ENCODE data around the gene KCNK15. TPM values are rescaled to one million over a fixed set of nuclear protein-coding genes. Genes with fewer than 3 reads are reported as not detected.
A peak's percentile ranks its signal among the peaks of the same experiment; 100 is the strongest.

KCNK15 gene
- total RNA-seq, 1 experiment from 2014 or later, result 3.0 TPM

- intact Hi-C loops (cut with micrococcal nuclease), result no loop called here
- peak overlapping the region; percentile 92; the same call in 1 of the 2 replicates for H3K4me2 ChIP-seq (ENCODE audit: low read length)
- no TSS peak for BruUV-seq (replicated peaks)
- TF ChIP-seq EZH2 (IDR thresholded peaks at IDR 0.05; ENCODE audit: low read length, unreplicated experiment) (no peak), EZH2phosphoT487 (IDR thresholded peaks at IDR 0.05; ENCODE audit: borderline replicate concordance, low read length) (no peak), CTCF (conservative IDR thresholded peaks at IDR 0.05; ENCODE audit: low read depth, low read length) (no peak)
- ChIA-PET POLR2A (ENCODE audit: unreplicated experiment) (no interaction called here), CTCF (interaction anchor here (0.6 to 1.8 kb wide), 4 partner anchors 15 to 162 kb away, joined by 3 to 13 read pairs (median 4); partner anchors contain the start of gene PABPC1L)
- no peaks in the 10 kb centered on the region for H3K36me3 ChIP-seq (ENCODE audit: low read depth, low read length)
- no peaks in the 10 kb centered on the region for H3K79me2 ChIP-seq (ENCODE audit: low read length)
- H3K9ac ChIP-seq (ENCODE audit: low read length), result no peak overlapping the region
- H3F3A ChIP-seq (ENCODE audit: low read length, unreplicated experiment), result no peaks in the 10 kb centered on the region
- DNase-seq (peak; percentile 14), ATAC-seq (no peak)
- H3K9me2 ChIP-seq (replicated peaks; ENCODE audit: low read length), result no peaks in the 10 kb centered on the region
- H3K27ac ChIP-seq (ENCODE audit: low read length), result no peak overlapping the region
- no peak overlapping the region for H3K4me3 ChIP-seq (ENCODE audit: low read length)
- H2AFZ ChIP-seq (ENCODE audit: low read length), result no peak overlapping the region
- peaks cover 3% of the 10 kb centered on the region; the same call in 1 of the 2 replicates for H3K27me3 ChIP-seq (ENCODE audit: low read length)
- peaks cover 26% of the 10 kb centered on the region for H3K4me1 ChIP-seq (ENCODE audit: insufficient read depth, low read length)
- H4K20me1 ChIP-seq (ENCODE audit: low read length), result 0 out of 2 replicates have a peak, but pooled peaks cover 3% of the 10 kb centered on the region
- H3K9me3 ChIP-seq (ENCODE audit: low read length), result no peaks in the 10 kb centered on the region
These were observed 2.3 kb downstream of the KCNK15 start for GRCh38 chr20:44748005-44748370.

DNA sequence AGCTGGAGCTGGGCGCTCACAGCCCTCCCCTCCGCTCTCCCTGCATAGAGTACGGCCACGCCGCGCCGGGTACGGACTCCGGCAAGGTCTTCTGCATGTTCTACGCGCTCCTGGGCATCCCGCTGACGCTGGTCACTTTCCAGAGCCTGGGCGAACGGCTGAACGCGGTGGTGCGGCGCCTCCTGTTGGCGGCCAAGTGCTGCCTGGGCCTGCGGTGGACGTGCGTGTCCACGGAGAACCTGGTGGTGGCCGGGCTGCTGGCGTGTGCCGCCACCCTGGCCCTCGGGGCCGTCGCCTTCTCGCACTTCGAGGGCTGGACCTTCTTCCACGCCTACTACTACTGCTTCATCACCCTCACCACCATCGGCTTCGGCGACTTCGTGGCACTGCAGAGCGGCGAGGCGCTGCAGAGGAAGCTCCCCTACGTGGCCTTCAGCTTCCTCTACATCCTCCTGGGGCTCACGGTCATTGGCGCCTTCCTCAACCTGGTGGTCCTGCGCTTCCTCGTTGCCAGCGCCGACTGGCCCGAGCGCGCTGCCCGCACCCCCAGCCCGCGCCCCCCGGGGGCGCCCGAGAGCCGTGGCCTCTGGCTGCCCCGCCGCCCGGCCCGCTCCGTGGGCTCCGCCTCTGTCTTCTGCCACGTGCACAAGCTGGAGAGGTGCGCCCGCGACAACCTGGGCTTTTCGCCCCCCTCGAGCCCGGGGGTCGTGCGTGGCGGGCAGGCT lies 4.6 kb downstream of the KCNK15 start:
- intact Hi-C loops (cut with micrococcal nuclease), result no loop called here
- Histone ChIP-seq H3K9ac (ENCODE audit: low read length) (no peak overlapping the region), H3K36me3 (ENCODE audit: low read depth, low read length) (no peaks in the 10 kb centered on the region), H3K27ac (ENCODE audit: low read length) (no peak overlapping the region), H3K9me2 (replicated peaks; ENCODE audit: low read length) (no peaks in the 10 kb centered on the region), H3K79me2 (ENCODE audit: low read length) (no peaks in the 10 kb centered on the region), H3K4me1 (ENCODE audit: insufficient read depth, low read length) (peaks cover 26% of the 10 kb centered on the region), H4K20me1 (ENCODE audit: low read length) (0 out of 2 replicates have a peak, but pooled peaks cover 3% of the 10 kb centered on the region), H2AFZ (ENCODE audit: low read length) (no peak overlapping the region), H3K4me3 (ENCODE audit: low read length) (no peak overlapping the region), H3K27me3 (ENCODE audit: low read length) (peaks cover 3% of the 10 kb centered on the region; the same call in 1 of the 2 replicates), H3K4me2 (ENCODE audit: low read length) (no peak overlapping the region), H3K9me3 (ENCODE audit: low read length) (no peaks in the 10 kb centered on the region), H3F3A (ENCODE audit: low read length, unreplicated experiment) (no peaks in the 10 kb centered on the region)
- POLR2A ChIA-PET (ENCODE audit: unreplicated experiment), result no interaction called here
- TF ChIP-seq CTCF (conservative IDR thresholded peaks at IDR 0.05; ENCODE audit: low read depth, low read length), result peak; percentile 25; the same call in 1 of the 2 replicates
- no peak for TF ChIP-seq EZH2phosphoT487 (IDR thresholded peaks at IDR 0.05; ENCODE audit: borderline replicate concordance, low read length)
- TF ChIP-seq EZH2 (IDR thresholded peaks at IDR 0.05; ENCODE audit: low read length, unreplicated experiment), result no peak
- no TSS peak for BruUV-seq (replicated peaks)
- no peak for DNase-seq
- no peak for ATAC-seq
- CTCF ChIA-PET, result no interaction called here
